Stimulated activated CD8-positive, alpha-beta memory T cell treated with anti-CD3 and anti-CD28 coated beads, Interleukin-7, amount 100 ng/mL, for 4 hours (primary cell): ENCODE data around the gene PPIL6.
"Not testable (repeated sequence)": the region's sequence is repeated elsewhere in the genome, so short reads cannot be mapped to it uniquely, and the experiment has no call there.

Experiments
- DNase-seq, 2 donors: peaks; one replicate each; pipeline ENCODE4 v3.0.0-alpha.2; 2020; ENCODE audit warnings: low read depth in 2 of 2

The PPIL6 gene

DNA sequence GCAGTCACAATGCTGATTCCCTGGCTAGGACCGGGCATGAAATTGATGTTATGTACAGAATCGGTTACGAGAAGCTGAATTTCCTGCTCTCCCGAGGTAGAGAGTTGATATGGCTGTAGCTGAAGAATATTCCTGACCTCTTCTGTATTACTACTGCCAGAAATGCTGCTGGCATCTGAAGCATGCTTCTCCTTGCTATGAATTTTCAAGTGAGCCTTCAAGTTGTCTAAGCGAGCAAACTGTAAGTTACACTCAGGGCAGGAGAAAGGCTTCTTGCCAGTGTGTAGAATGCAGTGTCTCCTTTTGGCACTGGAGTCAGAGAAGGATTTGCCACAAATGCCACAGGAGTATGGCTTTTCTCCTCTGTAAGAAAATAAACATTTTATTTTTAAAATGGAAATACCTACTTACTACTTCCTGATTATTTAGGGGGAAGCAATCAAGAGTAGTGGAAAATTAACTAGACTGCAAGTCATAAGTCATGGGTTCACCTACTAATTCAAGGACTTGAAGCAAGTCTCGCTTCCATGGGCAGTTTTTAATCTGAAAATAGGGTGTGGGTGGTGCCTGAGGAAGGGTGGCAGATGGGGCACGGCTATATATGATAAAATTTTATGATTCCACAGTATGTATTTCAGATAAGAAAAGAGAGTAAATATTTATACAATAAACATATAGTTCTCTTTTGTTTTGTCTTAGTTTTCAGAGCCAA is 25.9 kb upstream of the PPIL6 start:
- DNase-seq: no peak

DNA sequence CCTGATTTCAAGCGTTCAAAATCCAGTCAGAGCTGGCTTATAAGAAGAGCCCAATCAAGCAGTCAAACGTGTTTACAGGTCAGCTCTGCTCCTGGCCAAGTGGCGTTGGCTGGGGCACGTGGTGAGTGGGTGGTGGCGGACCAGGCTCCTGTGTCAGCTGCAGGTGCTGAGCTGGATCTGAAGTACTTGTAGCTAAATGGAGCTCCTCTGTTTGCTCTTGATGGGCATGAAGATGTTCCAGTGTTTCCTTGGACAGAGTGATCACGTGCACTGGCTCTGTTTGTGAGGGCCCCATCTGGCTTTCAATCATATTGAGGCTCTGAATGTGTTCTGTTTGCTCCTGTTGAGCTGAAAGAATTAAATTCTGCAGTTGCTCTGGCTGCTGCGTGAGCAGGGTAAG is 25.3 kb upstream of the PPIL6 start:
- no peak for DNase-seq

DNA sequence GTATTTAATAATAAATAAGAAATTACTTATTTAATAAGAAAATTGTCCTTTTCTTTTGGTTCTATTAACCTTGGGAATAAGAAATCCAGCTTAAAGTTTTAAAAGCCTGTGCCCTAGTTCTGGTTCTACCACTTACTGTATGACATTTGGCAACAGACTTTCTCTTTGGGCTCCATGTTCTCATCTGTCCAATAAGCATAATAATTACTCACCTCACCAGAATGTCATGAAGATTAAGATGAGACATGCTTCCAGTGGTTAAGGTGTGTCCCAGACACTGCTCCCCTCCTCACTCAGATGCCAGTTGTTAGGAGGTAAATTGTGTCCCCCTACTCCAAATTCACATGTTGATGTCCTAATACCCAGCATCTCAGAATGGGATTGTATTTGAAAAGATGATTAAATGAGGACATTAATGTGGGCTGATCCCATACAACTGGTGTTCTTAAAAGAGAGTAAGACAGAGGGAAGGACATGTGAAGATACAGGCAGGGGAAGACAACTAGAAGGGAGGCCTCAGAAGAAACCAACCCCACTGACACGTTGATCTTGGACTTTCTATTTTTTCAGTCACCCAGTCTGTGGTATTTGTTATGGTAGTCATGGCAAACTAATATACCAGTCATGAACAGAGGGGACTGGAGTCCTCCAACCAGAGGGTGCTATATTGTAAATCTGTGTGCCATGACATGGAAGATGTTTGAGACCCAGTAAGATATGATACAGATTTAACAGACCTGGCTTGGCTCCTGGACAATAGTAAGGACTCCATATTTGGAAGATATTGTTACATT is 21.5 kb upstream of the PPIL6 start:
- DNase-seq: no peak

- not testable (repeated sequence) for DNase-seq
These were observed 20.8 kb upstream of the PPIL6 start for GRCh38 chr6:109461205-109461604.

- DNase-seq: no peak
These were observed 19.9 kb upstream of the PPIL6 start for GRCh38 chr6:109460161-109460829.

- peak; percentile 31 to 36 for DNase-seq
These were observed 18.5 kb upstream of the PPIL6 start for GRCh38 chr6:109458774-109459531.

DNA sequence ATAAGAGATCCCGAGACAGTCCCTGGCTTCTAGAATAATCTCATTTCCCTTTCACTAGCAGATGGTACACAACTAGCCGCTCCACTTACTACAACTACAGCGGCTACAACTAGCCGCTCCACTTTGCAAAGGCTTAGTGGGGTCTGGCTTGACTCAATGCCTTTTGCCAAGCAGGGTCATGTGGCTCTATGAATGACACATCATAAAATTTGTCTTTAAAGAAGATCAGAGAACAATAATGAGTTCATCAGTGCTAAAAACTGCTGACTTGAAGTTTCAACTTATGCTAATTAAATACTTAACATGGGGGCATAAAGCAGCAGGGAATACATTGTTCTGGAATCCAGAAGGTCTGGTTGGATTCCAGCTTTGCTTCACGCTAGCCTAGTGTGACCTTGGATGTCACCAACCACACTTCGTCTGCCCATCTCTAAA is 17.2 kb upstream of the PPIL6 start:
- DNase-seq: no peak

DNA sequence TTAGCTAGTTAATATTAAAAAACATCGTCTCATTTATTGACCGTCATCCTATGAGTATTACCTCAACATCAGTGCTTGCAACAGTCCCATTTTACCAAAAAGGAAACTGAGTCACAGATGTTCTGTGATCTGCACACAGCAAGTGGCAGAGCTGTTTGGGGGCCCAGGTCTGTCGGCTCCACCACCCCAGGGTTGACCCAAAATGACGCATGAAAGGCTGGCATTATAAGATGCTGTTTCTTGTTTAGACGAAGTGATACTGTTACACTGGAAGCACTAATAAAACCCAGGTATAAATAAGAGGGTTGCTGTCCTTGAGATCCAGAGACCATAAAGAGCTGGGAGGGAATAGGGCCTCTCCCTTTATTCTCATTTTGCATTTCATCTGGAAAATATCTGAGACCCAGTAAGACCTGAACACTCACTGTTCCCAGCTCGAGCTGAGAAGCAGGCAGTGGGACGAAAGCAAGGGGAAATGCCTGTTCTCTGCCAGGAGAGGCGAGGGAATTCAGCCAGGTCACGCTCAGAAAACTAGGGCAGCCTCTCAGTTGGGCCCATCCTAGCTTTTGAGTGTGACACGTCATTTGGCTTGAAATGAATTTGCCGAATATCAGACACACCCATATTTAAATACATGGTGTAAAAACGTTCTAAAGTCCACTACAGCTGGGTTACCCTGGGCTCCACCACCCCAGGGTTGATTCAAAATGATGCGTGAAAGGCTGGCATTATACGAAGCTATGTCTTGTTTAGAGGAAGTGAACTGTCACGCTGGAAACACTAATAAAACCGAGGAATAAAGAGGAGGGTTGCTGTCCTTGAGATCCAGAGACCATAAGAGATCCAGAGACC is 16.5 kb upstream of the PPIL6 start:
- no peak for DNase-seq

GRCh38 chr6:109456111-109456583 is 15.7 kb upstream of the PPIL6 start:
- no peak for DNase-seq

DNA sequence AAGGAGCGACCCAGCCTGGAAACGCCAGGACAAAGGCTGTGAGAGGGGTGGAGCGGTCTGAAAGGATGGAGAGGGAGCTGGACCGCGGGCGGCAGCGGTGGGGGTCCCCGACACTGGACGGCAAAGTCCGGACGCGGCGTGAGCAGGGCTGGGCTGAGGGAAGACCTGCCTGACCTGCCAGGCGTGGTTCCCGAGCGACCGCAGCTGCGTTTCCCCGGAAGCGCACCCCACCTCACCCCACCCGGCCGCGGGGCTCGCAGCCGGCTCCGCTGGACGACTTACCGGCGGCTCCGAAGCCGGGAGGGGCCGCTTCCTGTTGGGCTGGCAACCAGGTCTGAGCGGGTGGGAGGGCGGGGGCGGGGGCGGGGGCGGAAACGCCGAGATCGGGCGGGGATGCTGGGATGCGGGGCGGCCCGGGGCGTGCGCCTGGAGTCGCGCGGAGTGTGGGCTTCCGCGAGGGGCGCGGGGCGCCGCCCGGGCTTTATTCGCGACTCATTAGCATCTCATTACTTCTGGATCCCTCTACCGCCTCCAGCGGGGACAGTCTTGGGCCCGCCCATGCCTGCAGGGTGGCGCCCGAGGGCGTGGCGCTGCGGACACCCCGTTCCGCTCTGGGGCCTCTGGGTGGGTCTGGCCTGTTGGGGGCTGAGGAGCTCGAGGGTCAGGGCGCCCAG is 15.1 kb upstream of the PPIL6 start, which contains the start of gene MICAL1:
Gene MICAL1 (minus strand): TSS at position 336 of the 674 bp plus-strand sequence. CDS start 1,576 bp downstream, outside the sequence.
- DNase-seq: peak; percentile 33 to 64

DNA sequence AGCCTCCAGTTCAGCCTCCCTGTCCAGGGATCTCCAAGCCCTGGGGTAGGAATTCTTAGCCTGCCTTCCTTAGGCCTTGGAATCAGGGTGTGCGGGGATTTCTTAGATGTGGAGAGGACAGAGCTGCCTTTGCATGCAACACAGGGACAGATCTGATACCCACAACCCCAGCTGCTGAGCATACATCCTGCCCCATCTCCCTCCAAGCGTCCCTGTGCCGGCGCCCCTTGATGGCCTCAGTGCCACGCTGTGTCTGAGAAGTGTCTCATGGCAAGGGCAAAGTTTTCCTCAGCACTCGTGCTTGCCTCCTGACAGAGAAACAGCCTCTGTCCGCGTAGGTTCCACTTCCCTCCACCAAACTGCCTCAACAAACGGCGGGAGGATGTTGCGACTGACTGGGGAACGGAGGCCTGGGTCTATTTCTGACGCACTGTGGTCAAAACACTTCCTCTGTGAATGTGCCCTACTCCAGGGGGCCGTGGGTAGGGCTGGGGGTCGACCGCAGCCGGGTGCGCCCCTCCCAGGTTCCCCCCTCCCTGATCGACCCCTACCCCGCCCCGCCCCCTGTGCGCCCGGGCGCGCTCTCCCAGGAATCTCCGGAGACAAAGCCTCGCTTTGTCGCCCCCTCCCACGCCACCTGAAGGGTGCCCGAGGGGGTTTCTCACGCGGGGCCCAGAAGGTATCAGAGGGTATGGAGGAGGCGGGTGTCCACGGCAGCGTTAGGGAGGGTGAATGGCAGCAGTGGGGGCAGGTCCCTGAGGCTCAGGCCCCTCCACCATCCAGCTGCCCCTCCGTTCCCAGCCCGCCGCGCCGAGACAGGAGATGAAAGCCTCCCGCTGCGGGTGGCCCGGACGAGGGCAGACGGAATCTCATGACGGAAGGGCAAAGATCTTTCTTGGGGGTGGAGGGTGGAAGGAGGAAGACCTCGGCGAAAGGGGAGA is 14.3 kb upstream of the PPIL6 start:
- peak; percentile 50 to 58 for DNase-seq

DNA sequence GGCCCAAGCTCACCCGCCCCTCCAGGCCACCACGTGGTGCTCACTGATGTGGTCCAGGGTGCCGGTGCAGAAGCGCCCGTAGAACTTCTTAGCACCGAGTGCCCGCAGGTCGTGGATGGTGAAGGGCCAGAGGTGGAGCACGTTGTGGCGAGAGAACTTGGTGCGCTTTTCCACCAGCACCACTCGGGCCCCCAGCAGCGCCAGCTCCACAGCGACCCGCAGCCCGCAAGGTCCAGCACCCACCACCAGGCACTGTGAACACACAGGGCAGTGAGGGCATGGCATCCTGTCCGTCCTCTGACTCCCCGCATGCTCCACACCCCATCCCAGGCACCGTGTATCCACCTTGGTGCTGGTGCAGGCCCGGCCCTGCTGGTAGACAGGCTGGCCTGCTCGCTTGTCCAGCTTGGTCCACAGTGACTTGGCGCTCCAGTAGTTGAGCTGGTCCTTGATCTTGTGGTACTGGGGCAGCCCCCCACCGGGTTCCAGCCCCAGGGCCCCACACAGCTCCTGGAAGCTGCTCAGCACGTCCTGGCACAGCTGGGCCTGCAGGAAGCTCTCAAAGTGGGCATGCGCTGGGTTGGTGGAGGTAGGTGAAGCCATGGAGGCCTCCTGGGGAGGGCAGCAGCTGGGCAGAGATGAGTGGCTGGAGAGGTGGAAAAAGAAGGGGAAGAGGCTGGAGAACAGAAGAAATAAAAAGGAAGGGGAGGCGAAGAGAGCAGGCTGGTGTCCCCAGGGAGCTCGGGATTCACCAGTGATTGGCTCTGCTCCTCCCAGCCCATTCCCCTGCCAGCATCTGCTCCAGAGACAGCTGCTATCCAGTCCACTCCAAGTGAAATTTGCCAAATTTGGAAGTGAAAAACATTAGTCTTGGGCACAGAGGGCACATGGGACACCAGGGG is 13.4 kb upstream of the PPIL6 start:
- no peak for DNase-seq

DNA sequence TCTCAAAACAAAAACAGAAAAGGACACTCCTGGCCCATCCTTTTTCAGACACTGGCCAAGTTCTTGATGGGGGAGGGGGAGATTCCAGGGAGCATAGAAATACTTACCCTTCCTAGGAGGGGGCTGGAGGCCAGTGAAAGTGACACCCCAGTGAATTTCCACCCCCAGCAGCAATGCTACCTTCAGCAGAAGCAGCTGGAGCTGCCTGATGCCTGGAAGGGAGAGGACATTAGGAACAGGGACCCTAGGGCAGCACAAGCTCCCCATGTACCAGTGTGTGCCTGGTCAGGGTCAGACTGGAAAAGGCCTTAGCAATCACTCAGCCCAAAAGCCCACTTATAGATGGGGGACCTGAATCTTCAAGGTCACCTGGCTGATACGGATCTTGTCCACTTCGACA is 12.7 kb upstream of the PPIL6 start:
- no peak for DNase-seq

DNA sequence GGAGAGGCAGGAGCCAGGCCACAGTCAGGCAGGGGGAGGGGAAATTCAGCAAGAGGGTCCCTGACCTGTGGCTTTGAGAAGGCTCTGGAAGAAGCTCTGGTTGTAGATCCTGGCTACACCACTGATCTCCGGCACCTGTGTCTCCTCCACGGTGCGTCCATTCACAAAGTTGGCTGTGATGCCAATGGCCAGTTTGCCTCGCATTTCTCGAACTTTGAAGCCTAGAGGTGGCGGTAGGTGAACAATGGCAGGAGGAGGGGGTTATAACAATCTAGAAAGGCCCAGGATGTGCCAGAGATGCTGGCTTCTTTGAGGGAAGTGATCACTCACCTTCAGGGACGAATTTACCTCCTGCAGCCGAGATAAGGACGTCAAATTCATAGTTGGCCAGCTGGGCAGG is 11.8 kb upstream of the PPIL6 start:
- no peak for DNase-seq

DNA sequence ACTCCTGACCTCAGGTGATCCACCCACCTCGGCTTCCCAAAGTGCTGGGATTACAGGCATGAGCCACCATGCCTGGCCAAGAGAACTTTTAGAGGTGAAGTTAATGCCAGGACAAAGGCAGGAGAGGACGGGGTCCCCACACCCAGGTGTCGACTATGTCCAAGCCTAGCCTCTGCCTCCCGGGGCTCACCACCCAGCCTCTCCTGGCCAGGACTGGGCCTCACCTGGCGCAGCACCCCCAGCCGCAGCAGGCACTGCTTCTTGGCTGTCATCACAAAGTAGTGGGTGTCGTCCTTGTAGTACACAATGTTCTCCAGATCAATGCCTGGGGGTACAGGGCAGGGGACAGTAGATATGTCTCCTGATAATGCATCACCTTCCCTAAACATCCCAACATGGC is 10.9 kb upstream of the PPIL6 start:
- DNase-seq: no peak

DNA sequence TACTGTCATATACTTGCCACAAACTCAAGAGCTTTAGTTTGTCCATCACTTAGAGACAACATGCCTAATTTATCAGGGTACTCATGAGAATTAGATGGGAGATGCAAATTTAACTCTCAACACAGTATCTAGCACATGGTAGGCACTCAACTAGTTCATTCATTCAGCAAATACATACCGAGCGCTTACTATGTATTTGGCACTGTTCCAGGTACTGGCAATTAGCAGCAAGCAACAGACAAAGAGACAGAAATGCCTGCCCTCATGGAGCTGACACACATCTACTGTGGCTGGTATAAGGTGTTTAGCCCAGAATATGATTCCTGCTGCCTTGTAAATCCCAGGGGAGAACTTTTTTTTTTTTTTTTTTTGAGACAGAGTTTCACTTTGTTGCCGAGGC is 10.4 kb upstream of the PPIL6 start:
- DNase-seq: no peak

GRCh38 chr6:109449795-109450673 is 9.6 kb upstream of the PPIL6 start:
- no peak for DNase-seq
